Activated CD8-positive, alpha-beta memory T cell treated with anti-CD3 and anti-CD28 coated beads, Interleukin-2, amount 50 U/mL, for 4 hours (primary cell): ENCODE results near the gene TNFRSF14.
A peak's percentile ranks its signal among the peaks of the same experiment; 100 is the strongest.
"Not testable (repeated sequence)": the region's sequence is repeated elsewhere in the genome, so short reads cannot be mapped to it uniquely, and the experiment has no call there.

Experiments
- DNase-seq: peaks from one replicate; pipeline ENCODE4 v3.0.0-alpha.2; 2020

The TNFRSF14 gene

GRCh38 chr1:2554621-2555387 lies 1.4 kb upstream of the TNFRSF14 start:
- peak; percentile 70 for DNase-seq

DNA sequence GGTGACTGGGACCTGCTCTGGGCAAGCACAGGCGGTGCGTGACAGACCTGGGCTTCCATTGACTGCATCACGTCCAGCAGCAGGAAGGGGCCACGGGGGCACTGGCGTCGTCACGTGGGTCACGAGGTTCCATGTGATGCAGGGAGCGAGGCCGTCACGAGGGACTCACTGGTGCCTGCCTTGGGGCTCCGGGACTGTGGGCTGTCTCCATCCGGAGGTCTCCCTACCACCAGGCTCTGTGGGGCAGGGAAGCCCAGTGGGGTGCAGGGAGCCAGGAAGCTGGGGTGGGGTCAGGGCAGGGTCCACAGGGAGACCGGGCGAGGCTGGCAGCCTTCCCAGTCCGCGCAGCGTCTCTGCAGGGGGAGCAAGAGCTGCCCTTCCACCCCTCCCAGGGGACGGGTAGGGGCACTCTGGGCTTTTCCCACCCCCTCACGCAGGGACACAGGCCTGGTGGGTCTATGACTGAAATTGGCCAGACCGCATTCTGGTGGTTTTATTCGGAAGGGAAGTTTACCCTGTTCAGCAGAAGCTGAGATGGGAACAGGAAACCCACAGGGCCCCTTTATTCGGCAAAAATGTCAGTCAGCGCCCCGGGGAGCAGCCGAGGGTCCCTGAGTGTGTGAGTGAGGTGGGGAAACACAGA lies 416 bp upstream of the TNFRSF14 start:
- DNase-seq = peak; percentile 62

GRCh38 chr1:2556678-2557481 lies 709 bp downstream of the TNFRSF14 start:
- no peak for DNase-seq

- no peak for DNase-seq
Measured at GRCh38 chr1:2557482-2558400, 1.6 kb downstream of the TNFRSF14 start.

DNA sequence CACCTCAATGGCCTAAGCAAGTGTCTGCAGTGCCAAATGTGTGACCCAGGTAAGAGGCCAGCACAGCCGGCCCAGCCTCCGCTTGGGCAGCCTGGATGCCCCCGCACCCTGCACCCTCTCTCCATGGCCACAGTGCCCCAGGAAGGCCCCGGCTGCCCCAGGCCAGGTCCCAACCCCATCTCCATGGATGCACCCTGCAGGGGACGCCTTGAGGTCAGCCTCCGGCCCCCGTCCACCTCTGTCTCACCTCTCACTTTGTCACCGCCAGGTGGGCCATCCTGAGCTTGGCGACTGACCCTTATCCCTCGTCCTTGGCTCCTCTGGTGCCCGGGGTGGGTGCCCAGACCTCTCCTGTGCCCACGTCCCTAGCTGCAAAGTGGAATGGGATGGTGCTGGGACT lies 2.2 kb downstream of the TNFRSF14 start:
- DNase-seq = no peak

DNA sequence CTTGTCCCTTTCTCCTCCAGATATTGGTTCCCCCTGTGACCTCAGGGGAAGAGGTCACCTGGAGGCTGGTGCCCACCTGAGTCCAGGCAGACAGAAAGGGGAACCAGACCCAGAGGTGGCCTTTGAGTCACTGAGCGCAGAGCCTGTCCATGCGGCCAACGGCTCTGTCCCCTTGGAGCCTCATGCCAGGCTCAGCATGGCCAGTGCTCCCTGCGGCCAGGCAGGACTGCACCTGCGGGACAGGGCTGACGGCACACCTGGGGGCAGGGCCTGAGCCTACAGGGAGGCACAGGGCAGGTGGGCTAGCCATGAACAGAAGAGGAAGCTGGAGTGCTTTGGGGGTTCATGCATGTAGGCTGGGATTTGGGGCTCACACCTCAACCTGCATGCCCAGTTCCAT lies 2.7 kb downstream of the TNFRSF14 start:
- no peak for DNase-seq

GRCh38 chr1:2559509-2560298 lies 3.5 kb downstream of the TNFRSF14 start:
- no peak for DNase-seq

- no peak for DNase-seq
Measured at GRCh38 chr1:2560299-2561073, 4.3 kb downstream of the TNFRSF14 start.

GRCh38 chr1:2561446-2561845 lies 5.3 kb downstream of the TNFRSF14 start:
- DNase-seq = no peak

DNA sequence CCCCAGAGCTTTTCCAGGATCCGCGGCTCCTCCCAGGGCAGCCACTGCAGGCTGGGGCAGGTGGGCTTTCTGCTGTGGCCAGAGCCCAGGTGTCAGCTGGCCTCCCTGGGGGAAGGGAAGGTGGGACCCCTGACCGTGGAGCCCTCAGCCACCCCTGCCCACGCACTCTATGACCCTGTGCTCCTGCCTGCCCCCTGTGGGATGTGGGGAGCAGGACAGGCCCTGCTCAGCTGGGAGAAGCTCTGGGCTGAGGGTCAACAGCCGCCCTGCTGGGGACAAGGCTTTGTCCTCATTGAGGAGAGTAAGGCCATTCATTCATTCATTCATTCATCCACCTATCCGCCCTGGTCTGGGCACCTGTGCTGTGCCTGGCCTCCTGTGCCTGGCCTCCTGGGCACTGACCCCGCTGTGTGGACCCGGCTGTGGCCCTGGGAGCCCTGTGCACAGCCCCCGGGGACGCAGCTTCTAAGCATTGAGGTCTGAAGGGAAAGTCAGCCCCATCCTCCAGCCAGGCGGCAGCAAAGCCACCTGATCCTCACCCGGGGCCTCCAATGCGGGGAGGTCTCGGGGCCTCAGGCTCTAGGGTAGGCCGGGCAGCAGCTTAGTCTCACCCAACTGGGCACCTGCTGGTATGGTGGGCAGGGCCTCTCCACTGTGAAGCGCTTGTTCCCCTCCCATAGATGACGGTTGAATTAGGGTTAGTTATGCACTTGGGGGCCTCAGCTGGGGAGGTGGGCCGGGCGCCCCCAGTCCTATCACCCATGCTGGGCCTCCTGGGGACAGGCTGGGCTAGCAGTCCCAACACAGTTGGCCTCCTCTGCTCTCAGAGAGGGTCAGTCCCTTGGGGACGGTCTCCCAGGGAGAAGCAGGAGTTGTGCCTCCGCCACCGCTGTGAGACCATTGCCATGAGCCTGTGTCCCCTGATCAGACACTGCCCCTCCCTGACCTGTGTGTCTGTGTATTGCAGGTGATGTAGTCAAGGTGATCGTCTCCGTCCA lies 6.0 kb downstream of the TNFRSF14 start:
- no peak for DNase-seq

- DNase-seq = no peak
Measured at GRCh38 chr1:2563205-2563604, 7.0 kb downstream of the TNFRSF14 start.

DNA sequence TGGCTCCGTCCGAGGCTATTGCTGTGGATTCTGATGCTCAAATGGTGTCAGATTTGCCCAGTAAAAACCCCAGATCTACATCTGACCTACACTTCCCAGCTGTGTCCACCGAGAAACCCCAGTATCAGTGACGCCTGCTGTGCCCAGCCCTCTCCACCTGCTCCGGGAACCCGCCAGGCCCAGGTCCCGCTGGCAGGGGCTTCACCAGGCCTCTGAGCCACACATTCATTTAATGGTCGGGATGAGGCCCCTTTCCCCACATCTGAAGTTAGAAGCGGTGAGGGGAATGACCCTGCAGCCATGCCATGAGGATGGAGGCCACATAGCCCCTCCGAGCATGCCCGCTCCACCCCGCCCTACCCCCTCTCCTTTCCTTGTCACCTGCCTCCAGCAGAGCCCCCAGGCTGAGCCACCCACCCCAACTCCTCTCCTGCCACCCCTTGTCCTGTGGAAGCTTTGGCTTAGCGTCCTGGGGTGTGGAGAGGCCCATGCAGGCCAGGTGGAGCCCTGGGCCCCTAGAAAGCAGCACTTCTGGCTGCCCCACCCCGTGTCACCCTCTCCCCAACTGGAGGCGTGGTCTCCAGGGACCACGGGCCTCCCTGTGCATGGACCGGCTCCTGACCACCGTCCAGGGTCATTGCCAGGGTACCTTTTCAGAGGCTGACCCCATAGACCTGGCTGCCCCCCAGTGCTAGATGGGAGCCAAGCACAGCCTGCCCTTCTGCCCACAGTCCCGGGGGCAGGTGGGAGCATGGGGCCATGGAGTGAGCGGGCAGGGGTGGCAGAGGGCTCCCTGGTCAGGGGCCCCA lies 8.0 kb downstream of the TNFRSF14 start:
- DNase-seq = no peak

- DNase-seq = no peak
Measured at GRCh38 chr1:2564815-2565374, 8.7 kb downstream of the TNFRSF14 start.

- no peak for DNase-seq
Measured at GRCh38 chr1:2566101-2567045, 10.2 kb downstream of the TNFRSF14 start.

DNA sequence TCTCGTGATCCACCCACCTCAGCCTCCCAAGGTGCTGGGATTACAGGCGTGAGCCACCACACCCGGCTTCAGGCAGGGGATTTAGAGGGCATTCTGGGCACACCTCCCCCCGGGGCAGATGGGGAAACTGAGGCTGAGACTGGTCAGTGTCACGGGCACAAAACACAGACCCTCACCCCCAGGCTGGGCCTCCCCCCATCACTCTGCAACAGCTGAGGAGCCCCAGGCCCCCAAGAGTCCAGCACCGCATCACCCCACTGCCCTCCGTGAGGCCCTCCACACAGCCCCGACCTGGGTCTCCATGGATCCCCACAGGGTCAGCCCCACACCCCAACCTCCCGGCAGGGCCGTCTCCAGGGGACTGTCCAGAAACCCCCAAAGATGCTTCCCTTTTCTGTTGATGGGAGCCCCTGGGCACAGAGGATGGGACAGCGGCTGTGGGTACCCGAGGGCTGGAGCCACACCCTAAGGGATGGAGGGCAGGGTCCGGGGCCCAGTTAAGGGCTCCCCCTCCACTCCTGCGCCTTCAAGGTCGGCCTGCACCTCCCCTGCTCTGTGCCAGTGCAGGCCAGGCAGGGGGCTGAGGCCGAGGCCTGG lies 11.0 kb downstream of the TNFRSF14 start:
- DNase-seq = no peak

DNA sequence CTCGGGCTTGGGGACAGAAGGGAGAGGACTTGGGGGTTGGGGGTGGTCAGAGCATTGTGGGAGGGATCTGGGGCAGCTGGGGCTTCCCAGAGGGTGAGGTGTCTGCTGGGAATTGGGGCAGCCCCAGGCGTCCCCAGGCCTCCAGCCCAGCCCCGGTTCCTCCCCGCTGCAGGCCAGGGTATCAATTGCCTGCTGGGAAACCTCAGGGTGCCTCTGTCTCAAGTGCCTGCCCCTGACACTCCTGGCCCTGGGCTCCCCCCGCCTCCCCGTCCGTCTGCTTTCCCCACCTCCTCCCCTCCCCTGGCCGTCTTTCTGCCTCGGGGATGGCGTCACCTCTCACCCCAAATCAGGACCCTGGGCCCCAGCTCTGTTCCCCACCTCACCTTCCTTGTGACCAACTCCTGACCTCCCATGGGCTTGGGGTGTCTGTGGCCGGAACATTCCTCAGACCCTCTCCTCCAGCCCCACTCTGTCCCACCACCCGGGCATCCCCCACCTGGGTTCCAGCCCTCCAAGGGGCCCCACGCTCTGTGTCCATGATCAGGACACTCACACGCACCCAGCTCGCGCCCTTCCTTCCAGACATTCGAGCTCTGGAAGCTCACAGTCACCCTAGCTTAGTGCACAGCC lies 12.1 kb downstream of the TNFRSF14 start:
- not testable (repeated sequence) for DNase-seq
